GM12891 (cell line): Measurements from ENCODE around the gene RGL2.

Source experiments
- POLR2AphosphoS5 ChIP-seq: IDR thresholded peaks from 2 replicates; pipeline ENCODE4 v1.6.1; 2011; ENCODE audit warnings: low read depth, low read length, control low read depth
- TAF1 ChIP-seq: IDR thresholded peaks from 2 replicates; pipeline ENCODE4 v1.6.1; 2011; ENCODE audit warnings: low read depth, low read length, control low read depth

DNA sequence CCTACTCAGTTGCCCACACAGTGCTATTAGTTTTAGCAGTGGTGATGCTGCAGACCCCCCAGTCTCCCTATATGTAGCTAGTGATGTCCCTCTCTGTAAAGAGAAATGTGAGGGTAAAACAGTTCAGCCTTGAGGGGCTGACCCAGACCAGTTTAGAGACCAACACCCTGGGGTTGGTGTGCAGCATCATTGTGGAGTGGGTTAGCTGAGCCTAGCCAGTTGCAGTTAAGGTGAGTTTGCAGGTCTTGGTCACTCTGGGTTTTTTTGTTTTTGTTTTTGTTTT, 22.2 kb downstream of the RGL2 start:
- TF ChIP-seq POLR2AphosphoS5 (no peak), TAF1 (no peak)
